SK-N-MC (cell line): ENCODE measurements around the gene OSR1.

ENCODE experiments used
- EZH2 ChIP-seq: fragments of 200-600 bp; sonication (generic); IDR thresholded peaks from one replicate; pipeline ENCODE4 v1.6.1; 2017; ENCODE audit warnings: antibody characterized with exemption
- FOXP2 ChIP-seq: optimal IDR thresholded peaks from 2 replicates; pipeline ENCODE3; 2011; ENCODE audit warnings: mild to moderate bottlenecking, moderate library complexity; ENCODE audit not compliant: insufficient read depth; ENCODE audit errors: extremely low read length, control extremely low read depth
- POLR2AphosphoS5 ChIP-seq: IDR thresholded peaks from 2 replicates; pipeline ENCODE4 v1.6.1; 2012; ENCODE audit warnings: mild to moderate bottlenecking, low read depth, low read length, borderline replicate concordance

DNA sequence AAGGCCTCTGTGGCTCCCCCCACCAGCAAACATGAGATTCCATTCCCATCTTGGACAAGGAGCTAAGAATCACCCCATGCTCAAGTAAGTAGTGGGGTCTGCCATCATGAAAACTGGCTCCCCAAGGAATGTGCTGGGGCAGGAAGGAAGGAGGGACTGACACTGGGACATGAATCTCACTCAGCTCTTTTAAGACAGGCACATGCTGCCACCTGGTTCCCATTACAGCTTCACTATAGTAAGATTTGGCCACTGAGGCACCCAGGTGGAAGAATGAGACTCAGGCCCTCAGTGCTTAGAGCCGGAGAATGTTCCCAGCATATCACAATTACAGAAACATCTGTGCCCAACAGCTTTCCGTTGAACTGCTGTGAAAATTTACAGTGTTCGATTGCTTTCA, 38.7 kb downstream of the OSR1 start:
- no peak for TF ChIP-seq POLR2AphosphoS5
- no peak for TF ChIP-seq FOXP2
- no peak for TF ChIP-seq EZH2
